Measurements from ENCODE around the gene RNF220. TPM values are rescaled to one million over a fixed set of nuclear protein-coding genes. Genes with fewer than 3 reads are reported as not detected.

The RNF220 gene
- total RNA-seq (2012; rRNA removed) (76.7 and 77.1 TPM in 2 replicates), polyA plus RNA-seq (2012; rRNA removed) (71.8 and 72.5 TPM in 2 replicates), Bru-seq, nascent RNA (percentile 36 among the genes with signal in this experiment), BruChase-seq, experiment 1, labeled RNA remaining after a 6-hour chase (percentile 30 among the genes with signal in this experiment), BruChase-seq, experiment 2, labeled RNA remaining after a 2-hour chase (percentile 29 among the genes with signal in this experiment)
- polyA plus RNA-seq (2012; cell fraction: cytosol; rRNA removed), result 60.0 and 66.9 TPM in 2 replicates
- 64.2 and 90.1 TPM in 2 replicates for polyA plus RNA-seq (2012; cell fraction: nucleus; rRNA removed; ENCODE audit: low replicate concordance)
- long read RNA-seq, partial matches to known transcripts, result 10 of 46 reads
- long read RNA-seq, other reads (novel, unspliced or antisense), result 34 of 46 reads

GRCh38 chr1:44405031-44405797 is at the start of gene RNF220:
TSS of gene RNF220 (plus strand) at chr1:44405255.
- in situ Hi-C loops (cut with MboI; ENCODE audit: low sequenced_read_pairs), result no loop called here
- CTCF ChIA-PET, result no interaction called here

More at GRCh38 chr1:44405031-44405797, at the start of gene RNF220:
- Histone ChIP-seq H3K56ac (ENCODE audit: extremely low read depth, insufficient read depth, low read length) (no peak within 1 kb of the TSS; the same call in 1 of the 2 replicates), H4K20me1 (ENCODE audit: insufficient read depth, low read length) (peaks cover 8% of the 10 kb centered on the region; the same call in 1 of the 2 replicates), H2BK120ac (ENCODE audit: low read depth, low read length) (no peak within 1 kb of the TSS), H3K4me2 (ENCODE audit: low read depth, low read length) (peak within 1 kb of the TSS; percentile 82), H2BK5ac (ENCODE audit: low read depth, low read length, poor library complexity, severe bottlenecking) (no peak within 1 kb of the TSS), H3K18ac (ENCODE audit: low read depth, low read length) (no peak within 1 kb of the TSS), H3K4me3 (ENCODE audit: insufficient read depth, low read depth, low read length) (peak within 1 kb of the TSS; percentile 28), H4K8ac (ENCODE audit: low read depth in 2 of 2, low read length in 2 of 2) (no peak within 1 kb of the TSS), H3K4me1 (ENCODE audit: control insufficient read depth, insufficient read depth, low read length) (no peaks in the 10 kb centered on the region), H3K9me1 (ENCODE audit: insufficient read depth, low read length) (no peaks in the 10 kb centered on the region), H3K14ac (replicated peaks; ENCODE audit: low read depth, low read length) (no peak within 1 kb of the TSS), H3K9ac (ENCODE audit: low read depth, low read length) (no peak within 1 kb of the TSS), H2AFZ (replicated peaks; ENCODE audit: low read length, poor library complexity) (peak within 1 kb of the TSS; percentile 86), H3K79me1 (ENCODE audit: low read depth in 1 of 2, low read length in 2 of 2) (no peaks in the 10 kb centered on the region), H3K27me3 (ENCODE audit: control insufficient read depth, insufficient read depth, low read length) (peaks cover 79% of the 10 kb centered on the region), H4K5ac (ENCODE audit: low read depth, low read length) (no peak within 1 kb of the TSS), H3K27ac (ENCODE audit: insufficient read depth, low read length) (no peak within 1 kb of the TSS), H4K91ac (ENCODE audit: insufficient read depth, low read depth, low read length) (no peak within 1 kb of the TSS), H3K36me3 (ENCODE audit: control insufficient read depth, insufficient read depth, low read length) (no peaks in the 10 kb centered on the region), H2BK20ac (ENCODE audit: low read depth, low read length) (no peak within 1 kb of the TSS), H3K23ac (ENCODE audit: low read depth, low read length) (no peak within 1 kb of the TSS; the same call in 1 of the 2 replicates), H2AK9ac (replicated peaks; ENCODE audit: low read depth, low read length, poor library complexity) (peak within 1 kb of the TSS; percentile 93), H2BK15ac (ENCODE audit: low read depth, low read length) (no peak within 1 kb of the TSS), H2AK5ac (ENCODE audit: low read depth, low read length) (no peak within 1 kb of the TSS), H3K4ac (ENCODE audit: low read depth, low read length) (no peak within 1 kb of the TSS), H3K9me3 (ENCODE audit: control insufficient read depth, insufficient read depth, low read length) (peaks cover 7% of the 10 kb centered on the region)
- POLR2A ChIA-PET (ENCODE audit: unreplicated experiment), result no interaction called here
- peak; percentile 74 for ATAC-seq (ENCODE audit: low read depth)
- BruUV-seq (replicated peaks), result no TSS peak
- 5% methylated on average over 11 of the region's 55 CpGs; no CpG with 5 or more reads in 1 of the 2 experiments for WGBS, 2 experiments (ENCODE audit: extremely low coverage in 2 of 2, insufficient read length in 1 of 2)
- intact Hi-C loops (cut with micrococcal nuclease), result no loop called here
- dilution Hi-C loops (cut with HindIII; ENCODE audit: low sequenced_read_pairs, unreplicated experiment), result no loop called here
- DNase-seq, result peak; percentile 52
- TF ChIP-seq SMC3 (IDR thresholded peaks at IDR 0.05; ENCODE audit: low read depth, low read length), result no peak
- no peak for TF ChIP-seq NFE2L2 (IDR thresholded peaks at IDR 0.05; ENCODE audit: low read depth, low read length)
- TF ChIP-seq MXI1 (IDR thresholded peaks at IDR 0.05; ENCODE audit: borderline replicate concordance, low read depth, low read length), result no peak
- no peak for TF ChIP-seq FOS (IDR thresholded peaks at IDR 0.05; ENCODE audit: low read depth, low read length)
- TF ChIP-seq CEBPB (IDR thresholded peaks at IDR 0.05; ENCODE audit: low read depth, low read length), result no peak
- no peak for TF ChIP-seq ELK1 (IDR thresholded peaks at IDR 0.05; ENCODE audit: borderline replicate concordance, low read depth, low read length)
- TF ChIP-seq MAFK (IDR thresholded peaks at IDR 0.05; ENCODE audit: low read depth, low read length), result no peak
- TF ChIP-seq, protein P1, sequence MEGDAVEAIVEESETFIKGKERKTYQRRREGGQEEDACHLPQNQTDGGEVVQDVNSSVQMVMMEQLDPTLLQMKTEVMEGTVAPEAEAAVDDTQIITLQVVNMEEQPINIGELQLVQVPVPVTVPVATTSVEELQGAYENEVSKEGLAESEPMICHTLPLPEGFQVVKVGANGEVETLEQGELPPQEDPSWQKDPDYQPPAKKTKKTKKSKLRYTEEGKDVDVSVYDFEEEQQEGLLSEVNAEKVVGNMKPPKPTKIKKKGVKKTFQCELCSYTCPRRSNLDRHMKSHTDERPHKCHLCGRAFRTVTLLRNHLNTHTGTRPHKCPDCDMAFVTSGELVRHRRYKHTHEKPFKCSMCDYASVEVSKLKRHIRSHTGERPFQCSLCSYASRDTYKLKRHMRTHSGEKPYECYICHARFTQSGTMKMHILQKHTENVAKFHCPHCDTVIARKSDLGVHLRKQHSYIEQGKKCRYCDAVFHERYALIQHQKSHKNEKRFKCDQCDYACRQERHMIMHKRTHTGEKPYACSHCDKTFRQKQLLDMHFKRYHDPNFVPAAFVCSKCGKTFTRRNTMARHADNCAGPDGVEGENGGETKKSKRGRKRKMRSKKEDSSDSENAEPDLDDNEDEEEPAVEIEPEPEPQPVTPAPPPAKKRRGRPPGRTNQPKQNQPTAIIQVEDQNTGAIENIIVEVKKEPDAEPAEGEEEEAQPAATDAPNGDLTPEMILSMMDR (conservative IDR thresholded peaks at IDR 0.05; ENCODE audit: low read depth, low read length), result no peak
